Upper lobe of left lung (tissue), 4 donors: Measurements from ENCODE around the gene TYW3.

Experiments
- EP300 ChIP-seq, 4 donors: sonication (generic); formaldehyde crosslinking; IDR thresholded peaks; one replicate each; pipeline ENCODE4 v1.5.1; 2017; ENCODE audit warnings: antibody characterized with exemption in 4 of 4, control low read depth in 2 of 4
- POLR2A ChIP-seq, 4 donors: fragments of 450-650 bp; IDR thresholded peaks; one replicate each; pipeline ENCODE4 v1.5.1; 2016 to 2017; ENCODE audit warnings: antibody characterized with exemption in 4 of 4, mild to moderate bottlenecking in 2 of 4
- POLR2AphosphoS5 ChIP-seq, 2 donors: sonication (generic); formaldehyde crosslinking; IDR thresholded peaks; one replicate each; pipeline ENCODE4 v1.5.1; 2017; ENCODE audit warnings: antibody characterized with exemption in 2 of 2
- TF ChIP-seq, protein P1 (sequence below), 6 experiments: fragments of 450-650 bp in 4 of 6; fragments of 200-600 bp in 2 of 6; sonication (generic) in 2 of 6; IDR thresholded peaks; one replicate each; pipeline ENCODE4 v1.5.1; 2016 to 2019; ENCODE audit warnings: antibody characterized with exemption in 6 of 6

DNA sequence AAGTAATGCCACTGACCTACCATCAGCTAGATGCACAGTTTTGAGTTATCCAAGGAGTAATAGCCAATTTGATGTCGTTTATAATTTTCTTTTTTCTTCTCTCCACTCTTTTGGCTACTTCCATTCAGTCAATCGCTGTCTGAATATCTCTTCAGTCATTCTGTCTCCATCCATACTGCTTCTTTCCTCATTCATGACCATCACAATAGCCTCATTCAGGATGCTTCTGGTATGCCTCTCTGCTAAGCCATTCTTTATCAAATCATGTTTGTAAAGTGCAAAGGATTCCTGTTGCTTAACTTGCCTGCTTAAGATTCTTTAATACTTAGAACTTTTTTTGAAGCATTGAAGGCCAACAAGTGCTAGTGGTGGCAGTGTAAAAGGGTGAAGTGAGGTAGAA lies 20.2 kb downstream of the TYW3 start:
- TF ChIP-seq, protein P1, sequence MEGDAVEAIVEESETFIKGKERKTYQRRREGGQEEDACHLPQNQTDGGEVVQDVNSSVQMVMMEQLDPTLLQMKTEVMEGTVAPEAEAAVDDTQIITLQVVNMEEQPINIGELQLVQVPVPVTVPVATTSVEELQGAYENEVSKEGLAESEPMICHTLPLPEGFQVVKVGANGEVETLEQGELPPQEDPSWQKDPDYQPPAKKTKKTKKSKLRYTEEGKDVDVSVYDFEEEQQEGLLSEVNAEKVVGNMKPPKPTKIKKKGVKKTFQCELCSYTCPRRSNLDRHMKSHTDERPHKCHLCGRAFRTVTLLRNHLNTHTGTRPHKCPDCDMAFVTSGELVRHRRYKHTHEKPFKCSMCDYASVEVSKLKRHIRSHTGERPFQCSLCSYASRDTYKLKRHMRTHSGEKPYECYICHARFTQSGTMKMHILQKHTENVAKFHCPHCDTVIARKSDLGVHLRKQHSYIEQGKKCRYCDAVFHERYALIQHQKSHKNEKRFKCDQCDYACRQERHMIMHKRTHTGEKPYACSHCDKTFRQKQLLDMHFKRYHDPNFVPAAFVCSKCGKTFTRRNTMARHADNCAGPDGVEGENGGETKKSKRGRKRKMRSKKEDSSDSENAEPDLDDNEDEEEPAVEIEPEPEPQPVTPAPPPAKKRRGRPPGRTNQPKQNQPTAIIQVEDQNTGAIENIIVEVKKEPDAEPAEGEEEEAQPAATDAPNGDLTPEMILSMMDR (IDR thresholded peaks at IDR 0.05): no peak
- TF ChIP-seq POLR2AphosphoS5 (IDR thresholded peaks at IDR 0.05) (no peak), EP300 (IDR thresholded peaks at IDR 0.05) (no peak), POLR2A (IDR thresholded peaks at IDR 0.05) (no peak)
